Body of pancreas (tissue), 4 donors: ENCODE results near the gene ETDB. TPM values are rescaled to one million over a fixed set of nuclear protein-coding genes. Genes with fewer than 3 reads are reported as not detected.

Experiments
- ATAC-seq: fragments of 150-250 bp; one replicate; pipeline ENCODE4 v1.9.1; 2016
- DNase-seq, 4 donors: peaks; one replicate each; pipeline ENCODE4 v3.0.0-alpha.2; 2019
- H3K27ac ChIP-seq, 4 donors: fragments of 200-600 bp; sonication (generic); 1 replicate in 3 of 4; 2 replicates in 1 of 4; pipeline versions ENCODE4 v1.5.1 to v1.6.1; 2016 to 2019; ENCODE audit warnings: mild to moderate bottlenecking in 1 of 4, mixed read lengths in 1 of 4, moderate library complexity in 1 of 4
- H3K27me3 ChIP-seq, 2 donors: fragments of 200-600 bp; sonication (generic); one replicate each; pipeline ENCODE4 v1.6.0; 2016; ENCODE audit warnings: mild to moderate bottlenecking in 1 of 2
- H3K36me3 ChIP-seq, 2 donors: fragments of 200-600 bp; sonication (generic); replicated peaks in 1 of 2; 2 replicates each; pipeline ENCODE4 v1.5.1; 2016; ENCODE audit warnings: low read depth in 2 of 2; ENCODE audit not compliant: insufficient read depth in 1 of 2
- H3K4me1 ChIP-seq: fragments of 200-600 bp; sonication (generic); one replicate; pipeline ENCODE4 v1.6.0; 2016
- H3K4me3 ChIP-seq, 2 donors: fragments of 200-600 bp; sonication (generic); 1 replicate in 1 of 2; 2 replicates in 1 of 2; pipeline ENCODE4 v1.5.1; 2016 to 2019
- H3K9me3 ChIP-seq, 3 donors: fragments of 200-600 bp; sonication (generic); 1 replicate in 2 of 3; 2 replicates in 1 of 3; pipeline ENCODE4 v1.5.1; 2016
- CTCF ChIP-seq, 7 experiments: fragments of 450-650 bp in 4 of 7; fragments of 200-600 bp in 3 of 7; sonication (generic) in 3 of 7; IDR thresholded peaks; one replicate each; pipeline ENCODE4 v1.5.1; 2016 to 2019; ENCODE audit warnings: antibody characterized with exemption in 7 of 7
- POLR2A ChIP-seq, 3 donors: fragments of 450-650 bp; IDR thresholded peaks; one replicate each; pipeline ENCODE4 v1.6.1; 2016; ENCODE audit warnings: antibody characterized with exemption in 3 of 3, mild to moderate bottlenecking in 2 of 3
- WGBS, 2 donors: methylation state at CpG; one replicate each; pipeline ENCODE4 v1.1.5; 2017; 5-methylcytosine and 5-hydroxymethylcytosine counted together
- intact Hi-C: fragments of 100-400 bp; cut with DNase I; formaldehyde crosslinking; loops from one replicate; pipeline ENCODE4 v1.15.1; 2023
- total RNA-seq, 2 donors: library from RNA; depleted of rRNA; stranded (reverse); fragments of >200 nt; gene quantifications; one replicate each; pipeline ENCODE4 v1.1.0, GENCODE V29; 2016

ETDB gene
- total RNA-seq, 2 donors from 2014 or later, result not detected

- Histone ChIP-seq H3K27ac (no peak overlapping the region), H3K36me3 (no peaks in the 10 kb centered on the region), H3K9me3 (no peaks in the 10 kb centered on the region), H3K4me3 (no peak overlapping the region), H3K27me3 (no peaks in the 10 kb centered on the region), H3K4me1 (peaks cover 9% of the 10 kb centered on the region)
- intact Hi-C loops, result no loop called here
- ATAC-seq (no peak), DNase-seq (no peak)
- 84 to 94% methylated on average over 3 of the region's 5 CpGs for WGBS, 2 donors
- TF ChIP-seq CTCF (IDR thresholded peaks at IDR 0.05), result no peak
- TF ChIP-seq POLR2A (IDR thresholded peaks at IDR 0.05), result no peak
Observed at GRCh38 chrX:135095715-135096114, 24.6 kb downstream of the ETDB start.

- TF ChIP-seq CTCF (IDR thresholded peaks at IDR 0.05) (no peak), POLR2A (IDR thresholded peaks at IDR 0.05) (no peak)
- intact Hi-C loops, result no loop called here
- no peaks in the 10 kb centered on the region for H3K27me3 ChIP-seq
- no peak overlapping the region for H3K27ac ChIP-seq
- H3K9me3 ChIP-seq, result no peaks in the 10 kb centered on the region
- no peak for ATAC-seq
- H3K36me3 ChIP-seq, result no peaks in the 10 kb centered on the region
- 50 to 88% methylated on average over 2 of the region's 6 CpGs for WGBS, 2 donors
- peaks cover 9% of the 10 kb centered on the region for H3K4me1 ChIP-seq
- DNase-seq, result no peak
- no peak overlapping the region for H3K4me3 ChIP-seq
Observed at GRCh38 chrX:135094726-135095125, 25.6 kb downstream of the ETDB start.

- H3K4me1 ChIP-seq, result no peaks in the 10 kb centered on the region
- ATAC-seq (no peak), DNase-seq (no peak)
- no peak overlapping the region for H3K27ac ChIP-seq
- H3K4me3 ChIP-seq, result no peak overlapping the region
- intact Hi-C loops, result no loop called here
- no peaks in the 10 kb centered on the region for H3K36me3 ChIP-seq
- no peaks in the 10 kb centered on the region for H3K27me3 ChIP-seq
- 94 to 97% methylated on average over 2 to 3 of the region's 3 CpGs for WGBS, 2 donors
- TF ChIP-seq POLR2A (IDR thresholded peaks at IDR 0.05), result no peak
- TF ChIP-seq CTCF (IDR thresholded peaks at IDR 0.05), result no peak
- H3K9me3 ChIP-seq, result no peaks in the 10 kb centered on the region
Observed at GRCh38 chrX:135089126-135089525, 31.2 kb downstream of the ETDB start.

- no peak overlapping the region for H3K27ac ChIP-seq
- 82 to 100% methylated on average over 1 to 3 of the region's 3 CpGs for WGBS, 2 donors
- H3K9me3 ChIP-seq, result no peaks in the 10 kb centered on the region
- intact Hi-C loops, result no loop called here
- H3K4me1 ChIP-seq, result no peaks in the 10 kb centered on the region
- H3K36me3 ChIP-seq, result no peaks in the 10 kb centered on the region
- TF ChIP-seq POLR2A (IDR thresholded peaks at IDR 0.05), result no peak
- no peak for TF ChIP-seq CTCF (IDR thresholded peaks at IDR 0.05)
- no peak overlapping the region for H3K4me3 ChIP-seq
- peak in 1 of 4 donors; percentile 26 for DNase-seq
- H3K27me3 ChIP-seq, result no peaks in the 10 kb centered on the region
- no peak for ATAC-seq
Observed at GRCh38 chrX:135087867-135088266, 32.5 kb downstream of the ETDB start.

GRCh38 chrX:135086197-135086854 is 34.0 kb downstream of the ETDB start:
- Histone ChIP-seq H3K36me3 (no peaks in the 10 kb centered on the region), H3K9me3 (no peaks in the 10 kb centered on the region), H3K4me1 (no peaks in the 10 kb centered on the region), H3K4me3 (no peak overlapping the region), H3K27me3 (no peaks in the 10 kb centered on the region), H3K27ac (no peak overlapping the region)
- DNase-seq (peak; percentile 37 to 59 (median 51)), ATAC-seq (peak; percentile 85)
- 0 to 2% methylated on average over 3 to 4 of the region's 4 CpGs for WGBS, 2 donors
- intact Hi-C loops, result no loop called here
- TF ChIP-seq POLR2A (IDR thresholded peaks at IDR 0.05) (no peak), CTCF (IDR thresholded peaks at IDR 0.05) (peak; percentile 18 to 73 (median 40))
